Activated B cell treated with CpG ODN at 0.5 μM for 24 hours (primary cell): ENCODE results near the gene MAP6. TPM values are rescaled to one million over a fixed set of nuclear protein-coding genes. Genes with fewer than 3 reads are reported as not detected.
A peak's percentile ranks its signal among the peaks of the same experiment; 100 is the strongest.

Experiments
- ATAC-seq: fragments of 200-7000 bp; cut with Tn5 transposase; one replicate; pipeline ENCODE4 v1.10.0; 2021; ENCODE audit warnings: low read depth, mild to moderate bottlenecking, moderate library complexity
- CTCF ChIA-PET: fragments of 350-600 bp; sonication (Branson Sonifier 250); formaldehyde crosslinking; loops from one replicate; lab custom pipeline; 2021; ENCODE audit warnings: antibody characterized with exemption; lab: Charles Lee
- POLR2A ChIA-PET: fragments of 350-600 bp; sonication (Branson Sonifier 250); formaldehyde crosslinking; loops from one replicate; lab custom pipeline; 2021; ENCODE audit warnings: antibody characterized with exemption; lab: Charles Lee
- DNase-seq: peaks from one replicate; pipeline ENCODE4 v3.0.0; 2022
- H3K27ac Mint-ChIP-seq: one replicate; pipeline ENCODE4 v1.8.0; 2020; ENCODE audit warnings: mixed read lengths
- H3K27me3 Mint-ChIP-seq: one replicate; pipeline ENCODE4 v1.8.0; 2021; ENCODE audit warnings: mixed read lengths
- H3K36me3 Mint-ChIP-seq: one replicate; pipeline ENCODE4 v1.8.0; 2021; ENCODE audit warnings: low read depth, mixed read lengths
- H3K4me1 Mint-ChIP-seq: one replicate; pipeline ENCODE4 v1.8.0; 2021; ENCODE audit warnings: mixed read lengths
- H3K4me3 Mint-ChIP-seq: one replicate; pipeline ENCODE4 v1.8.0; 2020; ENCODE audit warnings: mild to moderate bottlenecking, mixed read lengths
- H3K9me3 Mint-ChIP-seq: one replicate; pipeline ENCODE4 v1.8.0; 2020; ENCODE audit warnings: mixed read lengths
- CTCF ChIP-seq: fragments of 200-600 bp; IDR thresholded peaks from one replicate; pipeline ENCODE4 v1.8.0; 2022; ENCODE audit warnings: antibody characterized with exemption, mild to moderate bottlenecking
- intact Hi-C: fragments of 100-400 bp; cut with micrococcal nuclease; formaldehyde crosslinking; loops from one replicate; pipeline ENCODE4 v1.15.1; 2024
- total RNA-seq: library from RNA; stranded (reverse); gene quantifications from 2 replicates; pipeline ENCODE4 v1.2.3, GENCODE V29; 2022

Gene MAP6
- total RNA-seq, 1 donor from 2014 or later = 0.40 TPM

DNA sequence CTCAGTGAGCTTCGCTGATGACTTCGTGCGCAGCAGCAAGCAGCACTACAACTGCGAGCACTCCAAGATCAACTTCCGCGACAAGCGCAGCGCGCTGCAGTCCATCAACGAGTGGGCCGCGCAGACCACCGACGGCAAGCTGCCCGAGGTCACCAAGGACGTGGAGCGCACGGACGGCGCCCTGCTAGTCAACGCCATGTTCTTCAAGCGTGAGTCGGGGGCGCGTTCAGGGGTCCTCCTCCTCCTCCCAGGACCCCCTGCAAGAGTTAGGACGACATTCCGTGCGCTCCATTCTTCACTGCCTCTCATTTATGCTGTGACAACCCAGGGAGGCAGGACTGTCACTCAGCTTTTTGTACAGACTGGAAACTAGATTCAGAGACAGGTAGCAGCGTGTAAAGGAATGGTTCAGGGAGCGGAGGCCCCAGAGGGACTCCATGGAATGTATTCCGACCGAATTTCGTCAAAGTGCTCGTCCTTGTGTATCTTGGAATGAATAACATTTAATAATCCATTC is 102.0 kb downstream of the MAP6 start:
- DNase-seq (no peak), ATAC-seq (no peak)
- TF ChIP-seq CTCF = no peak
- ChIA-PET CTCF (no interaction called here), POLR2A (no interaction called here)
- peaks cover 17% of the 10 kb centered on the region for H3K4me1 Mint-ChIP-seq
- intact Hi-C loops = no loop called here
- H3K27ac Mint-ChIP-seq = no peak overlapping the region
- no peaks in the 10 kb centered on the region for H3K9me3 Mint-ChIP-seq
- no peaks in the 10 kb centered on the region for H3K27me3 Mint-ChIP-seq
- H3K36me3 Mint-ChIP-seq = peaks cover 13% of the 10 kb centered on the region
- H3K4me3 Mint-ChIP-seq = no peak overlapping the region

DNA sequence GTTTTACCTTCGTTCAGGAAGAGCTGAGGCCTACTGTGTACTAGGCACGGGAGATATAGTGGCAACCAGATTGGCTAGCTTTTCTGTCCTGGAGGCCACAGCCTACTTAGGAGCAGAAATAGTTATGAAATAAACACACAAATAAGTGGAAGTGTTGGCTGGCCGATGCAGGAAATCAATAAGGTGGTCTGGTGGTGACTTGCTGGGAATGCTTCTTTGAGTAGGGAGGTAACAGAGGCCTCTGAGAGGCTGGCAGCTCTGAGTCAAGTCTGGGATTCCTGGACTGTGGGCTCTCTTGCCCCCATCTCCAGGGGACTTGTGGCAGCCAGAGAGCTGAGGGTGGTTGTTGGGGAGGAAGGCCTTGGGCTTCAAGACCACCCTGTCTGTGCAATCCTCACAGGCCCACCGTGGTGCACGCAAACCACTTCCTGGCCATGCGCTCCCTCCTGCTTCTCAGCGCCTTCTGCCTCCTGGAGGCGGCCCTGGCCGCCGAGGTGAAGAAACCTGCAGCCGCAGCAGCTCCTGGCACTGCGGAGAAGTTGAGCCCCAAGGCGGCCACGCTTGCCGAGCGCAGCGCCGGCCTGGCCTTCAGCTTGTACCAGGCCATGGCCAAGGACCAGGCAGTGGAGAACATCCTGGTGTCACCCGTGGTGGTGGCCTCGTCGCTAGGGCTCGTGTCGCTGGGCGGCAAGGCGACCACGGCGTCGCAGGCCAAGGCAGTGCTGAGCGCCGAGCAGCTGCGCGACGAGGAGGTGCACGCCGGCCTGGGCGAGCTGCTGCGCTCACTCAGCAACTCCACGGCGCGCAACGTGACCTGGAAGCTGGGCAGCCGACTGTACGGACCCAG is 102.7 kb downstream of the MAP6 start:
- ATAC-seq (no peak), DNase-seq (no peak)
- Mint-ChIP-seq H3K27me3 (peaks cover 2% of the 10 kb centered on the region), H3K4me1 (peaks cover 20% of the 10 kb centered on the region), H3K4me3 (no peak overlapping the region), H3K27ac (no peak overlapping the region), H3K9me3 (no peaks in the 10 kb centered on the region), H3K36me3 (peaks cover 13% of the 10 kb centered on the region)
- intact Hi-C loops = no loop called here
- ChIA-PET CTCF (no interaction called here), POLR2A (no interaction called here)
- TF ChIP-seq CTCF = no peak

- ChIA-PET CTCF (no interaction called here), POLR2A (no interaction called here)
- no peak for TF ChIP-seq CTCF
- Mint-ChIP-seq H3K4me3 (no peak overlapping the region), H3K9me3 (no peaks in the 10 kb centered on the region), H3K36me3 (peaks cover 12% of the 10 kb centered on the region), H3K4me1 (peaks cover 20% of the 10 kb centered on the region), H3K27me3 (peaks cover 2% of the 10 kb centered on the region), H3K27ac (no peak overlapping the region)
- intact Hi-C loops = no loop called here
- DNase-seq (no peak), ATAC-seq (no peak)
Observed at GRCh38 chr11:75565221-75565814, 103.5 kb downstream of the MAP6 start.

DNA sequence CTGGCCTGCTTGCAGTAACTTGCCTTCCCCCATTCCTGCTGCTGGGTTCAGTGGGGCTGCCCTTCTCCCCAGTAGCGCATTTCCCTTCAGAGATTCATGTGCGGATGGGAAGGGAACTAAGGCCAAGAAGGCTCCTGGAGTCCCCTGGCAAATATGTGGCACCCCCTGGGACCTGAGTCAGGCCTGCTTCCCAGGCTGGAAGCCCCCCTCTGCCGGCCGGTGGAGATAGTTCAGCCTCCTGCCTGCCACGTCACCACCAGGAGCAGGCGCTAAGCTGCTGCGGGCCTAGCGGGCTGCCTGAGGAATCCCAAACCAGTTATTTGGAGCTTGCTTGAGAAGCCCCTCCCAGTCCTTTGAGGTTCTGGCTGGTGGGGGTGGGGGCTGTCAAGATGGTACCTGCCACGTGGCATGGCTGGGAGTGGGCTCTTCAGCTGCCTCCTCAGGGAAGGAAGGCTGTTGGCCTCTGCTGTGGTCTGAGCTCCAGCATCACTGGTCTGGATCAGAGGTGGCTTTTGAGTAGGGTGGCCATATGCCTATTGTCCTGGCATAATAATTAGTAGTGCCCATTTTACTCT is 104.8 kb downstream of the MAP6 start:
- peak overlapping the region; percentile 63 for H3K4me3 Mint-ChIP-seq
- no peaks in the 10 kb centered on the region for H3K9me3 Mint-ChIP-seq
- intact Hi-C loops = no loop called here
- H3K4me1 Mint-ChIP-seq = peaks cover 20% of the 10 kb centered on the region
- peaks cover 11% of the 10 kb centered on the region for H3K36me3 Mint-ChIP-seq
- ATAC-seq = no peak
- CTCF ChIA-PET = no interaction called here
- H3K27me3 Mint-ChIP-seq = peaks cover 2% of the 10 kb centered on the region
- no peak overlapping the region for H3K27ac Mint-ChIP-seq
- POLR2A ChIA-PET = interaction anchor here (0.6 to 1.3 kb wide), 3 partner anchors 10 to 13 kb away, joined by 3 read pairs; no protein-coding TSS in a partner anchor
- no peak for DNase-seq
- no peak for TF ChIP-seq CTCF

DNA sequence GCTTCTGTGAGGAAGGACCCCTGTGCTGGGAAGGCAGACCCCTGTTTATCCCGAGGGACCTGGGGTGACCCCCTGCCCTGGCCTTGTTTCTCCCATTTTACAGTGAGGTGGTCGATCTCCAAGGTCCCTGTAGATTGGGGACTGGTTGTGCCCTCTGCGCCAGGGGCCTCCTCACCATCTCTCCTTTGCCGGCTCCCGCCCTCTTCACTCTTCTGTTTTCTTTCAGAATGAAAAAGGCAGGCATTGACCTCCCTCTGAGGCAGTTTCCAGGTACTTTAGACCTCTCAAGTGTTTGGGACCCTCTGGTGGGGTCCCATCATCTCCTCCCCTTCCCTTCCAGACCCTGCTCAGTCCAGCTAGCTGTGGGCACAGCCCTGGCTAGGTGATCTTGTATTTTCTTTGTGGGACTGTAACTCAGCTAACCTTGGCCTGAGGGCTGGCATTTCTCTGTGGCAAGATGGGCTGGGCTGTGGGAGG is 105.3 kb downstream of the MAP6 start:
- ATAC-seq = no peak
- no peaks in the 10 kb centered on the region for H3K9me3 Mint-ChIP-seq
- peaks cover 2% of the 10 kb centered on the region for H3K27me3 Mint-ChIP-seq
- ChIA-PET POLR2A (interaction anchor here (0.6 to 3.4 kb wide), 4 partner anchors 10 to 20 kb away, joined by 3 to 16 read pairs (median 3); no protein-coding TSS in a partner anchor), CTCF (no interaction called here)
- TF ChIP-seq CTCF = no peak
- H3K4me1 Mint-ChIP-seq = peaks cover 20% of the 10 kb centered on the region
- no peak for DNase-seq
- intact Hi-C loops = no loop called here
- H3K36me3 Mint-ChIP-seq = peaks cover 6% of the 10 kb centered on the region
- H3K4me3 Mint-ChIP-seq = peak overlapping the region; percentile 63
- no peak overlapping the region for H3K27ac Mint-ChIP-seq
